HEK293 (cell line): ENCODE results near the gene LDAF1.

Source experiments
- ZBTB7A ChIP-seq: fragments of 450-650 bp; formaldehyde crosslinking; IDR thresholded peaks from 2 replicates; pipeline ENCODE4 v1.5.1; 2016; ENCODE audit warnings: low read depth, missing biosample characterization, missing genetic modification characterization
- ZFP41 ChIP-seq: fragments of 450-650 bp; formaldehyde crosslinking; IDR thresholded peaks from 2 replicates; pipeline ENCODE4 v1.5.1; 2016; ENCODE audit warnings: missing biosample characterization, missing genetic modification characterization, borderline replicate concordance
- ZNF175 ChIP-seq: fragments of 450-650 bp; formaldehyde crosslinking; IDR thresholded peaks from 2 replicates; pipeline ENCODE4 v1.5.1; 2016; ENCODE audit warnings: missing biosample characterization, missing genetic modification characterization
- ZNF488 ChIP-seq: fragments of 450-650 bp; formaldehyde crosslinking; IDR thresholded peaks from 2 replicates; pipeline ENCODE4 v1.5.1; 2016; ENCODE audit warnings: missing biosample characterization, missing genetic modification characterization
- ZNF837 ChIP-seq: fragments of 450-650 bp; formaldehyde crosslinking; IDR thresholded peaks from 2 replicates; pipeline ENCODE4 v1.5.1; 2016; ENCODE audit warnings: missing biosample characterization, missing genetic modification characterization
- TF ChIP-seq, protein P1 (sequence below): fragments of 450-650 bp; formaldehyde crosslinking; IDR thresholded peaks from 2 replicates; pipeline ENCODE4 v1.5.1; 2016; ENCODE audit warnings: missing biosample characterization, missing genetic modification characterization

DNA sequence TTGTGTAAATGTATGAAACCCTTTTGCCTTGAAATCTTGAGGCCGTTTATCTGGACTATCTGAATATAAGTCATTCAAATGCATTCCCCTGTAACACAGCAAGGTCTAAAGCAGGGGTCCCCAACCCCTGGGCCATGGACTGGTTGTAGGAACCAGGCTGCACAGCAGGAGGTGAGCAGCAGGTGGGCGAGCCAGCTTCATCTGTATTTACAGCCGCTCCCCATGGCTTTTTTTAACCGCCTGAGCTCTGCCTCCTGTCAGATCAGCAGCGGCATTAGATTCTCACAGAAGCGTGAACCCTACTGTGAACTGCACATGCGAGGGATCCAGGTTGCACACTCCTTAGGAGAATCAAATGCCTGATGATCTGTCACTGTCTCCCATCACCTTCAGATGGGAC is 32.0 kb upstream of the LDAF1 start:
- TF ChIP-seq, protein P1, sequence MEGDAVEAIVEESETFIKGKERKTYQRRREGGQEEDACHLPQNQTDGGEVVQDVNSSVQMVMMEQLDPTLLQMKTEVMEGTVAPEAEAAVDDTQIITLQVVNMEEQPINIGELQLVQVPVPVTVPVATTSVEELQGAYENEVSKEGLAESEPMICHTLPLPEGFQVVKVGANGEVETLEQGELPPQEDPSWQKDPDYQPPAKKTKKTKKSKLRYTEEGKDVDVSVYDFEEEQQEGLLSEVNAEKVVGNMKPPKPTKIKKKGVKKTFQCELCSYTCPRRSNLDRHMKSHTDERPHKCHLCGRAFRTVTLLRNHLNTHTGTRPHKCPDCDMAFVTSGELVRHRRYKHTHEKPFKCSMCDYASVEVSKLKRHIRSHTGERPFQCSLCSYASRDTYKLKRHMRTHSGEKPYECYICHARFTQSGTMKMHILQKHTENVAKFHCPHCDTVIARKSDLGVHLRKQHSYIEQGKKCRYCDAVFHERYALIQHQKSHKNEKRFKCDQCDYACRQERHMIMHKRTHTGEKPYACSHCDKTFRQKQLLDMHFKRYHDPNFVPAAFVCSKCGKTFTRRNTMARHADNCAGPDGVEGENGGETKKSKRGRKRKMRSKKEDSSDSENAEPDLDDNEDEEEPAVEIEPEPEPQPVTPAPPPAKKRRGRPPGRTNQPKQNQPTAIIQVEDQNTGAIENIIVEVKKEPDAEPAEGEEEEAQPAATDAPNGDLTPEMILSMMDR (tag by site-specific recombination), result no peak
- TF ChIP-seq ZNF488 (tag by site-specific recombination) (no peak), ZNF837 (tag by site-specific recombination) (no peak), ZNF175 (tag by site-specific recombination) (no peak), ZFP41 (tag by site-specific recombination) (no peak), ZBTB7A (tag by site-specific recombination) (no peak)
